Measurements from ENCODE around the gene PDE4D.

DNA sequence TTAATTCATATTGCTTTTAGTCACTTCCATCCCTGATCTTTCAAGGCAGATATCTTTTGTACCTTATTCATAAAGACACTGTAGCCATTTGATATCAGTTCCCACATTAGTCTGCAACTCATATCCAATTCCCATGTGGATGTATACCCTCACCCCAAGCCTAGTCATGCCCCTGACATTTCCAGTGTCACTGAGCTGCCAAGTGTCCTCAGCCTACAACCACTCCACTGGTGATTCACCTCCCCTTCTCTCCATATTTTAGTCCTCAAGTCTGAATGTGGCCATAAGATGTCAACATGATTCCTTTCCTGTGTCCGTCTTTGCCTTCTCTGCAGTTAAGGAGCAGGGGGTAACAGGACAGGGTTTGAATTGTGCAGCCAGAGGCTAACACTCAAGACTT lies 963.8 kb downstream of the PDE4D start:
- TF ChIP-seq, protein P1, sequence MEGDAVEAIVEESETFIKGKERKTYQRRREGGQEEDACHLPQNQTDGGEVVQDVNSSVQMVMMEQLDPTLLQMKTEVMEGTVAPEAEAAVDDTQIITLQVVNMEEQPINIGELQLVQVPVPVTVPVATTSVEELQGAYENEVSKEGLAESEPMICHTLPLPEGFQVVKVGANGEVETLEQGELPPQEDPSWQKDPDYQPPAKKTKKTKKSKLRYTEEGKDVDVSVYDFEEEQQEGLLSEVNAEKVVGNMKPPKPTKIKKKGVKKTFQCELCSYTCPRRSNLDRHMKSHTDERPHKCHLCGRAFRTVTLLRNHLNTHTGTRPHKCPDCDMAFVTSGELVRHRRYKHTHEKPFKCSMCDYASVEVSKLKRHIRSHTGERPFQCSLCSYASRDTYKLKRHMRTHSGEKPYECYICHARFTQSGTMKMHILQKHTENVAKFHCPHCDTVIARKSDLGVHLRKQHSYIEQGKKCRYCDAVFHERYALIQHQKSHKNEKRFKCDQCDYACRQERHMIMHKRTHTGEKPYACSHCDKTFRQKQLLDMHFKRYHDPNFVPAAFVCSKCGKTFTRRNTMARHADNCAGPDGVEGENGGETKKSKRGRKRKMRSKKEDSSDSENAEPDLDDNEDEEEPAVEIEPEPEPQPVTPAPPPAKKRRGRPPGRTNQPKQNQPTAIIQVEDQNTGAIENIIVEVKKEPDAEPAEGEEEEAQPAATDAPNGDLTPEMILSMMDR (IDR thresholded peaks at IDR 0.05), result no peak
- no peak for TF ChIP-seq POLR2A (IDR thresholded peaks at IDR 0.05)

All from right lobe of liver (tissue), 4 donors.